GM12872 (cell line): Measurements from ENCODE around the gene ZNF593.

Experiments
- TF ChIP-seq, protein P1 (sequence below): IDR thresholded peaks from 3 replicates; pipeline ENCODE4 v1.5.1; 2011; ENCODE audit warnings: low read depth, mild to moderate bottlenecking, low read length, moderate library complexity; ENCODE audit not compliant: insufficient read depth

The ZNF593 gene

DNA sequence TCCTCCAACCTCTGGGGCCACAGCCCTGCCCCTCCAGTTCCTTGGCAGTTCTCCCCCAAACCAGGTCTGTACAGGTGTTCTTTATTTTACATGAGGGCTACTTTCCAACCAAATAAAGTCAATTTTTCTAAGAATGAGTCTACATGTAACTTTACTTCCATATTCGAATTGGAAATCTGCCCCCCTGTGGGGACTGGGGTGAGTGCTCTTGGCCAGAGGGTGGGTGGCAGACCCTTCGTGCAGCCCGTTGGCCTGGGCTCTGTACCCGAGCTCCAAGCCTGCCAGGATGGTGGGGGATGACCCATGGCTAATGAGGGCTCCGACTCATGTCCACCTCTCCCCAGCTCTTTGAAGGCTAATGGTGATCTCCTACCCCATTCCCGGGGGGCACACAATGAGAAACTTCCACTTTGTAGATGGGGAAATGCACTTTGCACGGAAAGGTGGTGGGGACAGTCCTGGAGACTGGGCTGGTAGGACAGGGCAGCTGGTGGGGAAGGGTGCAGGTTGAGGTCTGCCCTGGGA, 20.1 kb downstream of the ZNF593 start:
- TF ChIP-seq, protein P1, sequence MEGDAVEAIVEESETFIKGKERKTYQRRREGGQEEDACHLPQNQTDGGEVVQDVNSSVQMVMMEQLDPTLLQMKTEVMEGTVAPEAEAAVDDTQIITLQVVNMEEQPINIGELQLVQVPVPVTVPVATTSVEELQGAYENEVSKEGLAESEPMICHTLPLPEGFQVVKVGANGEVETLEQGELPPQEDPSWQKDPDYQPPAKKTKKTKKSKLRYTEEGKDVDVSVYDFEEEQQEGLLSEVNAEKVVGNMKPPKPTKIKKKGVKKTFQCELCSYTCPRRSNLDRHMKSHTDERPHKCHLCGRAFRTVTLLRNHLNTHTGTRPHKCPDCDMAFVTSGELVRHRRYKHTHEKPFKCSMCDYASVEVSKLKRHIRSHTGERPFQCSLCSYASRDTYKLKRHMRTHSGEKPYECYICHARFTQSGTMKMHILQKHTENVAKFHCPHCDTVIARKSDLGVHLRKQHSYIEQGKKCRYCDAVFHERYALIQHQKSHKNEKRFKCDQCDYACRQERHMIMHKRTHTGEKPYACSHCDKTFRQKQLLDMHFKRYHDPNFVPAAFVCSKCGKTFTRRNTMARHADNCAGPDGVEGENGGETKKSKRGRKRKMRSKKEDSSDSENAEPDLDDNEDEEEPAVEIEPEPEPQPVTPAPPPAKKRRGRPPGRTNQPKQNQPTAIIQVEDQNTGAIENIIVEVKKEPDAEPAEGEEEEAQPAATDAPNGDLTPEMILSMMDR = no peak

DNA sequence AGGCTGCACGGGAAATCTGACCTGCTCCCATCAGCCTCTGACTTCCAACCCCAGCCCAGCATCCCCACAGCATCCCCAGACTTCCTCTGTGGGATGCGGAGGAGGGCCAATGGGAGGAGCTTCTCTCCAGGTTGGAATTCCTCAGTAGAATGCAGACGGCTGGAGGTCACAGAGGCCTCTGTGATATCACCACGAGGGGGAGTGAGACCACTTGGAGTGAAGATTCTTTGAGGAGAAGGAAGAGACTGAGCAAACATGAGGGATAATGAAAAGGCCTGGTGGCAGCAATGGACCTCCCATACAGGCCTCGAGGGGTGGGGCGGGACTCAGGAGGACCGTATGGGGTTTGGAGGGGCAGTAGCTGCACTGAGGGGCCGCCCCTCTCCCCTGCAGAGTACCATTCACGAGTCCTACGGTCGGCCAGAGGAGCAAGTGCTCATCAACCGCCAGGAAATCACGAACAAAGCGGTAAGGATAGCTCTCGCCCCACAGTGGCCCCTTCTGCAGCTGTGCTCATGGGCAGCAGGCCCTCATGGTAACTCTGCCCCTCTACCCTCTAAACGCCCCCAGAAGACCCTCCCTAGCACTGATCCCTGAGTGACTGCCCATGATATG, 20.8 kb downstream of the ZNF593 start, which contains the start of gene CATSPER4:
Gene CATSPER4 (plus strand): TSS at position 230 of the 615 bp plus-strand sequence. CDS start 26 bp downstream, at position 256.
- TF ChIP-seq, protein P1 = peak; percentile 13; the same call in 1 of the 3 replicates

DNA sequence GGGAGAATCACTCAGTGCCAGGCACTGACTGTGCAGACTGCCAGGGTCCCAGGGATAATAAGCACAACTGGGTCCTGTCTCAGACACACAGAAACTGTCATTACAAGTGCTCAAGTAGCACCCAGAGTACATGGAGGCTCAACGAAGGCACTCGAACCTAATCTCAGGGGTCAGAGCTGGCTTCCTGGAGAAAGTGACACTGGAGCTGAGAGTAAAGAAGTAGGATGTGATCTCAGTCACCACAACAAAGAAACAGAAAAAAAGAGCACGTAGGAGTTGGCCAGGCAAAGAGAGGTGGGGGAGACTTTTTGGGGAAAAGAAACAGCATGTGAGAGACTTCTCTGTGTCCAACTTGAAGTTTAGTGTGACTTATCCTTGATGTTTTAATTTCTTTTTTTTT, 22.0 kb downstream of the ZNF593 start:
- TF ChIP-seq, protein P1 = no peak

DNA sequence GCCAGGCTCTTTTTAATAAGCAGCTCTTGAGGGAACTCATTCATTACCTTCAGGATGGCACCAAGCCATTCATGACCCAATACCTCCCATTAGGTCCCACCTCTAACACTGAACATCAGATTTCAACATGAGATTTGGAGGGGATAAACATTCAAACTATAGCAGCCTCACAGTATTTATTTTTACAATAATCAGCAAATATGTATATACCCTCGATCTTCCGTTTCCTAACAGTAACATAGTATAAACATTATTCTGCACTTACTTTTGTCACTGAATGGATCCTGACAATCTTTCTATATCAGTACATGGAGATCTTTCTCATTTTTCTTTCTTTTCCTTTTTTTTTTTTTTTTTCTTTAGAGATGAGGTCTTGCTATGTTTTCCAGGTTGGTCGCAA, 26.1 kb downstream of the ZNF593 start:
- TF ChIP-seq, protein P1 = no peak

DNA sequence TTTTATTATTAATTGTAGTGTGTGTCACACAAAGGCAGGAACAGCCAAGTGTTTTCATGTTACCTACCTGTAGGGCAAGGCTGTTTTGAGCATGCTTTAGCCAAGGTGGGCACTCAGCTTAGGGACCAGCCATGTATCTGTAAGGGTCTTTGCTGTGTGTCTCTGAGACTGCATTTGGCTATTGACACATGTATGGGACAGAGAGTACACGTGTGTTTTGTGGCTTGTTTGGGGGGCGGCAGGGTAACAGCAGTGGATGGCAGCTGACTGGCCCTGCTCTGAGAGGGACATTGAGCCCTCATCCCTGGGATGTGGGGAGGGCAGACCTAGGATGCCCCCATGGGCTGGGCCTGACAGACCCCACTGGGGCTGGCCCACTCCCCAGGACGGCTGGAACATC, 27.6 kb downstream of the ZNF593 start:
- TF ChIP-seq, protein P1 = no peak

DNA sequence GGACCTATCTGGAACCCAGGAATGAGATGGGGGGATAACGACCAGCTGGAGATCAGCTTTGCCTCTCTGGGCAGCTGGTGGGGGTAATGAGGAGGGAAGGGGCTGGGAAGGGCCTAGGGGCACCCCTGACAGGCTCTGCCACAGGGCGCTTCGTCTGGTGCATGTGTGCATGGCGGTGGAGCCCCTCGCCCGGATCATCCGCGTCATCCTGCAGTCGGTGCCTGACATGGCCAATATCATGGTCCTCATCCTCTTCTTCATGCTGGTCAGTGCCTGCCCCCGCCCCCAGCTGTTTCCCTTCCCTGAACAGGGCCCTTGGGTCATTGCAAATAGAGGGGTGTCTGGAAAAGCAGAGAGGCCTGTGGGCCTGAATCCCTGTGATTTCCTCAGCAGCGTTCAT, 28.1 kb downstream of the ZNF593 start:
- TF ChIP-seq, protein P1 = no peak

DNA sequence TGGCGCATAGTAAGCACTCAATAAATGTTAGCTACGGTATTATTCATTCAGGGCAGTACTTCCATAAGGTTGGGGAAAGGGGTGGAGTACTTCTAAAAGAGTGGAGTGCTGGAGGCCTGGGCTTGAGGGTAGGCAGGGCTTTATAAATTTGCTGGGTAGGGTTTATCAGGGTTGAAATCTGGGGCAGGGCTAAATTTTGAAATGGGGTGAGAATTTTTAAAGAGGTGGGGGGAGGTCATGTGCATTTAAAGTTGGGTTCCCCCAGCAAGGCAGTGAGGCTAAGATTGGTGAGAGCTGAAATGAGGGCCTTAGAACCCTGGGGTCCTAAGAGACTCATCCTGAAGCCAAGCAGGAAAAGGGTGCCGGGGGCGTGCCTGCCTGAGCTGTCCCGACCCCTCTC, 30.7 kb downstream of the ZNF593 start:
- TF ChIP-seq, protein P1 = no peak
